ENCODE data around the gene KDM8.

Gene KDM8

DNA sequence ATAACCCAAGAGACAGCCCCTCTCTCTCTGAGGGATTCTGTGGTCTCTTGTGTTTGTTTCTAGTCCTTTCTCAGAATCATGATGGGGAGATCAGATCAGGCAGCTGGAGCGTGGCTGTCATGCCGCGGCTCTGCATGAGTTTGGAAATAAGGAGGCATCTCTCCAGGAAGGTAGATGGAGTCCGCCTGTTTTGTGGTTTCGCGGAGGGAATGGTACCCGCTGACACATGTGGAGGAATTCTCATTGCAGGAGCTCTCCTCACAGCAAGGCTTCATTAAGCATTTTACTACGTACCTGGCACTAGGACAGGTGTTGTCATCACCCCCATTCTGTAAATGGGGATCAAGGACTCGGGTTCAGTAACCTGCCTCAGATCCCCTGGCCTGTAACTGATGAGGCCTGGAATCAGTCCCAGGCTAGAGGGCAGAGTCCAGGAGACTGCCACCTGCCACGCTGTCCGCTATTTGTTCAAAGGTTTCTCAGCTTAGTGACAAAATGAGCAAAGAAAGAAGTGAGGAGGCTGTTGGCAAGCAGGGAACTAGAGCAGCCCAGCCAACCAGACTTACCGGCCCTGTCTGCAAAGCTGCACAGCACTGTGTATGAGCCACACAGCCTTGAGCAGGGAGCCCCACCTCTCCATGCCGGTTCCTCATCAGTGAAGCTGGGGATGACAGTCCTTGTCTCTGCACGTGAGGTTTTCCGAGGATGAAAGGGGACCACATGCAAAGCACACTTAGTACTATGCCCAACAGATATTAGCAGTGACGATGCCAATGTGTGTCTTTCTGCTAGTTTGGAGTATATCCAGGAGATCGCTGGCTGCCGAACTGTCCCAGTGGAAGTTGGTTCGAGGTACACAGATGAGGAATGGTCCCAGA lies 11.0 kb downstream of the KDM8 start:
- DNase-seq, result no peak

DNA sequence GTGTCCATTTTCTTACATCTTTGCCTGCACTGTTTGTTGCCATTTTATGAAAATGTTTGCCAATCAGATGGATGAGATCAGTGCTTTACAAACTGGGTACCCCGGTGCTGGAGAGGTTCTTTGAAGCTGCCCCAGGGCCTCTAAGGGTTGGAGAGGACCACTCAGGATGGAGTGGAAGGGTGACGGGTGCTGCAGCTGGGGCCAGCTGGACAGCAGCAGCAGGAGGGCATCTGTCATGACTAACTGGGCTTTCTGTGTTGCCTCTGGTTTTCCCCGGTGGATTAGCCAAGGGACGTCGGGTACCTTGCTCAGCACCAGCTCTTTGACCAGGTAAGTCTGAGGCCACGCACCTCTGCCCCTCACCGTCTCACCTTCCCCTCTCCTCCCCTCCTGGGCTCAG lies 12.3 kb downstream of the KDM8 start:
- DNase-seq, result no peak

GRCh38 chr16:27216297-27216885 lies 13.1 kb downstream of the KDM8 start:
- no peak for DNase-seq

DNA sequence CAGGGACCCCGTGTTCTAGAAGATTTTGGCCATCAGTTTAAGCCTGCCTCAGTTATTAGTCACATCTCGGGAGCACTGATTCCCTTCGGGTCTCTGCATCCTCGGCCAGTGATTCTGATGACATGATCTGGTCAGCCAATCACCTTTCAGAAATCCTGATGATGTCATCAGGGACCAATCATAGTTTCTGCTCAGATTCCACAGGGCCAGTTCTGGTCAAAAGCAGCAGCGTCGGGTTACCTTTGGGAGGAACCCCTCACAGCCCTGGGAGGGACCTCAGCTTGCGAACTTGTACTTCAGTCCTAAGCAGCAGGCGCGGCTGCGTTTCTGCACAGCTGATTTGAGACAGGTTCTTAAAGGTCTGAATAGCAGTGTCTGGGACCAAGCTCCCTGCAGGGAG lies 13.9 kb downstream of the KDM8 start:
- peak in 26 of 56 donors; percentile 5 to 69 (median 30) for DNase-seq

DNA sequence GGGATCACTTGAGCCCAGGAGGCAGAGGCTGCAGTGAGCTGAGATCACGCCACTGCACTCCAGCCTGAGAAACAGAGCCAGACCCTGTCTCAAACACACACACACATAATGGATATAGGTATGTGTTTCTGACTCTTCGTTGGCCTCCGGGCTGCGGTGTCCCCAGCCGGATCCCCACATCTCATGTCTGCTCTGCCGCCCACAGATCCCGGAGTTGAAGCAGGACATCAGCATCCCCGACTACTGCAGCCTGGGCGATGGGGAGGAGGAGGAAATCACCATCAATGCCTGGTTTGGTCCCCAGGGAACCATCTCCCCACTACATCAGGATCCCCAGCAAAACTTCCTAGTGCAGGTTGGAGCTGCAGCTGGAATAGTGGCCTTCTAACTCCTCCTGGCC lies 15.4 kb downstream of the KDM8 start:
- DNase-seq, result no peak

- no peak for DNase-seq
Measured at GRCh38 chr16:27219161-27219560, 15.8 kb downstream of the KDM8 start.

GRCh38 chr16:27220120-27220519 lies 16.8 kb downstream of the KDM8 start:
- no peak for DNase-seq

DNA sequence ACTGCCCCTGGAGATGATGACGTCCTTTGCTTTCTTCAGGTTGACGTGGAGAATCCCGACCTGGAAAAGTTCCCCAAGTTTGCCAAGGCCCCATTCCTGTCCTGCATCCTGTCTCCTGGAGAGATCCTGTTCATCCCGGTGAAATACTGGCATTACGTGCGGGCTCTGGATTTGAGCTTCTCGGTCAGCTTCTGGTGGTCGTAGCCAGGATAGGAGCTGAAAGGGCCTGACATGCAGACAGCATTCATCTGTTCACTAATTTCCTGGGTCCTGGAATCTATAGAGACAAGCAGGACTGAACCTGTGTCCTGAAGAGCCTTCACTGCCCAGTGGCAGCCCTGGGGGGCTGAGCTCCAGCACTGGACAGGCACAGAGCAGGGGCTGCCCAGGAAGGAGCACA lies 17.2 kb downstream of the KDM8 start:
- DNase-seq, result no peak

DNA sequence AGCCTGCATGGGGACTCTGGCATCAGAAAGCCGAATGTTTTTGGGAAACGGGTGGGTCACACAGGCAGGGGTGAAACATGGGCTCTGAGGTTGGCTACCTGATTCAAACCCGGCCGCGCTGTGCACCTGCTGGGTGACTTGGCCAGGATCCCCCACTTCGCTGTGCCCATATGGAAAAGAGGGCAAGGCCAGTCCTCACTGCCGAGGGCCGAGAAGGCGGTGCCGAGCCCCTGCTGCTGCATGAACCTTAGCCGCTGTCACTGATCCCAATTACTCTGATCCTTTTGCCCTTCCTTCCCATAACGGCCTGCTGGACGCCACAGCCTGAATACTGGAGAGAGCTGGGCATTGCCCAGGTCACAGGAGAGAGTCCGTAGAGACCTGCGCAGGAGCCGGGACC lies 17.7 kb downstream of the KDM8 start:
- no peak for DNase-seq

- DNase-seq, result no peak
Measured at GRCh38 chr16:27221576-27222248, 18.4 kb downstream of the KDM8 start.

GRCh38 chr16:27222249-27223225 lies 19.2 kb downstream of the KDM8 start:
- peak in 1 of 56 donors; percentile 22 for DNase-seq

DNA sequence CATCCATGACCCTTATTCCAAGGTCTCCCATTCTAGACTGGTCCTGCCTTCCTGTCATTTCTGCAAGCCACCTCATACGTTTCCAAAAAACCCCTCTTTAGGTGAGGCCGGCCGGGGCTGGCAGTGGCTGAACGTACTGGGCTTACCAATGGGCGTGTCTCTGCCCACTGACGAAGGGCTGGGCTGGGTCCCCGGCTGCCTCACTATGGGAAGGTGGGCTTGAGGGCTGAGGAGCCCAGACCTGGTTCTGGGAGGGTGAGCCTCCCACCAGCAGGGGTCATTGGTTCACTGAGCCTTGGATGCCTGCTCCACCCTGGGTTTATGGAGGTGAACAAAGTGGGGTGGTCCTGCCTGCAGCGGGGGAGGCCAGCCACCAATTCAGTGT lies 19.9 kb downstream of the KDM8 start:
- DNase-seq, result no peak

- DNase-seq, result no peak
Measured at GRCh38 chr16:27223701-27224100, 20.4 kb downstream of the KDM8 start.

- DNase-seq, result no peak
Measured at GRCh38 chr16:27224271-27224737, 21.0 kb downstream of the KDM8 start.

DNA sequence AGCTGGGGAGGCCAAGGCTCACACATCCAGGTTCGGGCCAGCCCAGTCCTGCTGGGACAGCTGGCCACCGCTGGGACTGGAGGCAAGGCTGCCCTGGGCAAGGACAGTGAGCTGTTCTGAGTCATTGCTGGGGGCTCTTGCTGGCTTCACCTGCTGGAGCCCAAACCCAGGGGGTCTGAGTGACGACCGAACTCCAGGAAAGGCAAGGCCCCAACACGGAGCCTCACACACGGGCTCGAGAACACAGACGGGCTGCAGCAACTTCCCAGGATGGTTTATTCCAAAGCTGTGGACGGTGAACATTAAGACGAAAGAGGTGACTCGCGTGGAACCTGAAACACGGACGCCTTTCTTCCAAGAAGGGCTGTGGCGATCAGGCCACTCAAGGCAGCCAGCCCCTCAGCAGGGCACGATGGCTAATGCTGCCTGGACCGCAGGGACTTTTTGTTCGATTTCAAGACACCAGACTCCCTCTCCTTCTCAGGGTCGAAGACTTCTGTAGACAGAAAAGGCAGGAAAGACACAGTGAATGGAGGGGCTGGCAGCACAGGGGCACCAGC lies 21.5 kb downstream of the KDM8 start:
- no peak for DNase-seq

GRCh38 chr16:27225536-27226360 lies 22.4 kb downstream of the KDM8 start:
- DNase-seq, result no peak

DNA sequence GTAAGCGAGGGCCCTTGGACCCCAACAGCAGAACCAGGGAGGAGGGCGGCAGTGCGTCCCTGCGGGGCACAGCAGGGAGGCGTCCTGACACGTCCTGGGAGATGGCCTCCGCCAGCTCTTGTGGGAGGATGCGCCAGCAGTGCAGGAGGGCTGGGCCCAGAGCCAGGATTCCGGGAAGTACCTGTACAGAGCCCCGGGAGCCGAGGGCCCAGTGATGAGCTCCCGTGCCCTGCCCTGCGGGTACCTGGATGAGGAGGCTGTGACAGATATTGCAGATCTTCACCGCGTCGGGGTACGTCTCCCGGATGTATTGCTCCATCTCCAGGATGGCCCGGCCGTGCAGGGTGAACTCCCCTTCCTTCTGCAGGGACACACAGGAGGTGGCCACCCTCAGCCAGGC lies 23.1 kb downstream of the KDM8 start:
- DNase-seq, result no peak

DNA sequence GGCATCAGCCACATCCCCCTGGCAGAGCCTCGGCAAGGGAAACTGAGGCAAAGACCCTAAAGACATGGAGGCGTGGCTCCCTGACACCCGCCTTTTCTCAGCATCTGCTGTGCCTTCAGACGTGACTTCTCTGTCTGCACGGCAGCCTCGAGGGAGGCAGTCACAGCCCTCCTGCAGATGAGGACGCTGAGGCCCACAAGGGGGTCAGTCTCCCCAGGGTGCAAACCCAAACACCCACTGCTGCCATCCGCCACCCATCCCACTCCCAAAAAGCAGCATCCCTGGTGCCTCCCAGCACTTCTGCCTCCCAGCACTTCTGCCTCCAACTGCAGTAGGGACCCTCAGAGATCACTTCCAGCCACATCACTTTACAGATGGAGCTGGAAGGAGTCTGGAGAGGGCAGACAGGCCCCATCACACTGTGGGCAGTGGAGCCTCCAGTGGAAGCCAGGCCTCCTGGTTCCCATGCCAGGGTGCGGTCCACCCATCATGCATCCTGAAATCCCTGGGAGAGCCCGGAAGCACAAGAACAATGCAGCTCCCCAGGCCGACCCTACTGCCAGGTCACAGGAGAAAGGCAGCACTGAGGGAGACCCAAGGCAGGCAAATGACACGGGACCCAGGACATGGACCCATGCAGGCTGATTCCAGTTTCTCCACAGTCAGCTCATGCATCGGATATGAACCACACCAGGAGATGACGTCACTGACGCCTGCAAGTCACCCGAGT lies 23.8 kb downstream of the KDM8 start:
- DNase-seq, result no peak

DNA sequence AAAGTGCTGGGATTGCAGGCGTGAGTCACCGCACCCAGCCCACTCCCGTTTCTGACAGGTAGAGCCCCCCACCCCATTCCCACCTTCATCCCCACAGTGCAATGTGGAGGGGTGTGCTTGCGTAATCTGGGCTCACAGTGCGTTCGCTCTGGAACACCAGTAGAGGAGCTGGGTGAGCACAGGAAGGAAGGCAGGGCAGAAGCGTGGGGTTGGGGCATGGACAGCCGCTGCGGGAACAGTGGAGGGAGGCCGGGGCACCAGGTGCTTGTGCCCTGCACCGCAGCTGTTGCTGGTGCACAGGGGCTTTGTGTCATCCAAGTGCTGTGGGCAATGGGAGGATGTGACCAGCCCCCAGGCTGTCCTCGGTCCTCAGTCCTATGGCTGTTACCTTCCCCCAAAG lies 24.7 kb downstream of the KDM8 start:
- DNase-seq, result no peak
